Measurements from ENCODE around the gene FOXD4L6.
"Not testable (repeated sequence)": the region's sequence is repeated elsewhere in the genome, so short reads cannot be mapped to it uniquely, and the experiment has no call there.

DNA sequence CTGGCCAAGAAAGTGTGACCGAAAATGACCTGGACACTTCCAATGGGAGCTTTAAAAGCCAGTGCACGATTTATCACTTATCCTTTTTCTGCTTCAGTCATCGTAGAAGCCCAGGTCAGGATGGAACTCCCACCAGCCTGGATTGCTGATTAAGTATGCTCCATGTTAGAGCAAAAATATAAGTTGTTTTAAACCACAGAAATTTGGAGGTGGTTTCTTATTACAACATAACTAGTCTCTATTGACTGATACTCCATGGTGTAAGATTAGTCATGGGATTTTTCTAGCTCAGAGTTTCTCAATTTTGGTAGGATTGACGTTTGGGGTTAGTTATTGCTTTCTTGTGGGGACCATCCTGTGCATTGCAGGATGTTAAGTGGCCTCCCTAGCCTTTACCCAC lies 29.7 kb downstream of the FOXD4L6 start:
- TF ChIP-seq CTCF (IDR thresholded peaks at IDR 0.05; ENCODE audit: extremely low read depth in 1 of 2, insufficient read depth in 1 of 2, low read depth in 1 of 2, low read length in 2 of 2); GATA2 (IDR thresholded peaks at IDR 0.05; ENCODE audit: insufficient read depth, insufficient read length, low read depth, low read length); JUN (IDR thresholded peaks at IDR 0.05; ENCODE audit: borderline replicate concordance, insufficient read depth, insufficient read length, low read depth): not testable (repeated sequence)
